ENCODE data around the gene RPSA.

DNA sequence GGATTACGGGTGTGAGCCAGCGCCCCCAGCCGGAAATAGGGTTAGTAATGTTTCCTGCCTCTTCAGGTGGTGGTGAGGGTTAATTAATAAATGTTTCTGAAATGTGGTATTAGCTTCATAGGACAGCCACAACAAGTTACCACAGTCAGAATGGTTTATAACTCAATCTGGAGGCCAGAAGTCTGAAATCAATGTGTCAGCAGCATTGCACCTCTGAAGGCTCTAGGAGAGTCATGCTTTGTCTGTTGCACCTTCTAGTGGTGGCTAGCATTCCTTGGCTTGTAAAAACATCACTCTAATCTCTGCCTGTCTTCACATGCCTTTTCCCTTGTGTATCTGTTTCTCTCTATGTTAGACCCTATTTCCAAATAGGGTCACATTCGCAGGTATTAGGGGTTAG is 7.8 kb upstream of the RPSA start:
- TF ChIP-seq POLR2AphosphoS5 (IDR thresholded peaks at IDR 0.05; ENCODE audit: borderline replicate concordance, low read depth, low read length) (no peak), EZH2 (IDR thresholded peaks at IDR 0.05) (no peak)

Data from SK-N-MC (cell line).